HG02623 (cell line): ENCODE data around the gene TMEM123.

Source experiments
- ATAC-seq: cut with Tn5 transposase; IDR thresholded peaks from one replicate; pipeline ENCODE4 v1.9.1; 2021; ENCODE audit warnings: moderate library complexity; ENCODE audit not compliant: unreplicated experiment

The TMEM123 gene

DNA sequence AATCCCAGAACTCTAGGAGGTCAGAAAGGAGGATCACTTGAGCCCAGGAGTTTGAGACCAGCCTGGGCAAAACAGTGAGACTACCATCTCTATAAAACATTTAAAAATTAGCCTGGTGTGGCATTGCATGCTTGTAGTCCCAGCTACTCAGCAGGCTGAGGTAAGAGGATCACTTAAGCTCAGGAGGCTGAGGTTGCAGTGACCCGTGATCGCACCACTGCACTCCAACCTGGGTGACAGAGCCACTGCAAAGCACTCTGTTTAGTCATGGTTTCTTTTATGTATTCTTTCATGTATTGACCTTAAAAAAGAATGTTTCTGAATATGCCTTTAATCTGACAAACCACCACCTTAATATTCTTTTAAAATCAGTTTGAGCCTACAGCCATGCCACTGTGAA is 53.4 kb downstream of the TMEM123 start:
- no peak for ATAC-seq

DNA sequence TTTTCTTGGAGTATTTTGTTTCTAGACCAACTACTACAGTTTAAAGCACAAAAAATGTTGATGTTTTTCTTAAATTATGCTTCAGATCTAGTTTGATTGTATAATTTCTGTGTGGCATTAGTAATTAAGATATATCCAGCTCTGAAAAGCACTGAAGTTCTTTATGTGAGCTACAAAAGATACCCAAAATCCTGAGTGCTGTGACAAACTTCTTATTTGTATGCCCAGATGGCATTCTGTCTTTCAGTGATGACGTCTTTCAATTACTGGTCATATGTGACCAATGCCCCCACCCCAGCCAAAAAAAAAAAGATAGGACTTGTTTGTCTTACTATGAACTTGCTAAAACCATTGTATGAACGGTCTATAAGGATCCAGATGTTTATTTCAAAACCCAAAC is 54.3 kb downstream of the TMEM123 start:
- ATAC-seq, result no peak

DNA sequence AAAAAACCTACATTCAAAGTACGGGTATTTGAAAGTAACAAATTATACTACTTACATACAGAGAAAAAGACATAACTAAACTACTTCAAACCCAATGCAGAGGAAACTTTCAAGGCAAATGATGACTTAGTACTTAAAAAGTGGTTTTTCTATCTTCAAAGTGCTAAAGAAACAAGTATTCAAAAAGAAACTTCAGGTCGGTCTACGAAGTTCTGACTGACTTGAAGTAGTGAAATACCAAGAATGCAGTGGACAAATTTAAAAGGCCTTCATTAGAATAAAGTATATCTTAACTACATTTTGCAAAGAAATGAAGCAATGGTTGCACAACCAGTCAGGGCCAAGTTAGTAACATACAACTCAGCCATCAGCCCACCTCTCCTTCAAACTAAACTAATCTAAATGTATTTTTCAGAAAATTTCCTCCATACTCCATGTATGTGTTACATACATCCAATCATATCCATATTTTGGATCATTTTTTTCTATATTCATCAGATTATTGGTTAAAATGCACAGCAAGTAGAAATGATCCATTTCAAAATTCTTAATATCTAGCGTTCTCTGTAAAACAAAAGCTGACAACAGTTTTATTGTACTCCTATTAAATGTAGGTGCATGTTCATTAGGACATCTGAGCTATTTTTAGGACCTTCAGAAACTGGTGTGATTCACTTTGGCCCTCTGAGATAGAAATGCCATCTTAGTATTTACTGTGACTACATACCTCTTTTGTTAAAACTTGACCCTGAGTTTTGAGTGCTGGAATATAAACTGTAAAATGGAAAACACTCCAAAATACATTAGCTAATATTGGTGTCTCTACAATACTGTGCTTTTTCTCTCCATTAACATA is 55.6 kb downstream of the TMEM123 start:
- no peak for ATAC-seq

DNA sequence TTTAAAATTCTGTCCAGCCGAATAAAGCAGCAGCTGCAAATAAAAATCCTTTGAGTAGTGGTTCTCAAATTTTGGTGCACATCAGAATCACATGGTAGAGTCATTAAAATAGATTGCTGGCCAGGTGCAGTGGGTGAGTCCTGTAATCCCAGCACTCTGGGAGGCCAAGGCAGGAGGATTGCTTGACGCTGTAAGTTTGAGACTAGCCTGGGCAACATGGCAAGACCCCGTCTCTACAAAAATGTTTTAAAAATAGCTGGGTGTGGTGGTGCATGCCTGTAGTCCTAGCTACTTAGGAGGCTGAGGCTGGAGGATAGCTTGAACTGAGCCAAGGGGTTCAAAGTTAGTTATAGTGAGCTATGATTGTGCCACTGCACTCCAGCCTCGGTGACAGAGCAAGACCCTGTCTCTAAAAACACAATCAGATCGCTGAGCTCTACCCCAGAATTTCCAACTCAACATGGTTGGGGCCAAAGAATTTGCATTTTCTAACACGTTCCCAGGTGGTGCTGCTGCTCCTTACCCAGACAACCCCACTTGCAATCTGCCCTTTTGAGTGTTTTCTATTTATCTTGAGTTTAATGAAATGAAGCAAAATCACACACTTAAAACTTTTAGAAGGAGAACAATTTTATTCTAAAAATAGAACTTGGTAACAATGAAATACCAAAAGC is 56.7 kb downstream of the TMEM123 start:
- no peak for ATAC-seq

DNA sequence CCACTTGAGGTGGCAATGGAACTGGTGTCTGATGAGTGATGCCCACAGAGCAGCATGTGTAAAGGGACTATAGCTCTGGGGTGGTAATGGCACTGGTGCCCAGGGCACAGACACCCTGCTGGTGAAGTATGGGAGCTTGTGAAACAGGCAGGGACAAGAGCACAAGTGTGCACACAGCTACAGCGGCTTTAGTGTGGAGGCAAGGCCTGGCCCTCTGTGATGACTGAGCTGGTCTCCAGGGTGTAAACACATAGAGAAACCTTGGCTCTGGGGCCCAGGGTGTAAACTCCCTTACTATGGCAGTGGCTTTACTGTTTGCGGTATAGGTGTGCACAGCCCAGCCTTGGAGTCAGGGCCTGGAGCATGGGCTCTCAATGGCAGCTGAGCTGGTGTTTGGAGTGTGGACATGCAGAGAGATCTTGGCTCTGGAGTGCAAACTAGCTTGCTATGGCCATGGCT is 59.3 kb downstream of the TMEM123 start:
- no peak for ATAC-seq

DNA sequence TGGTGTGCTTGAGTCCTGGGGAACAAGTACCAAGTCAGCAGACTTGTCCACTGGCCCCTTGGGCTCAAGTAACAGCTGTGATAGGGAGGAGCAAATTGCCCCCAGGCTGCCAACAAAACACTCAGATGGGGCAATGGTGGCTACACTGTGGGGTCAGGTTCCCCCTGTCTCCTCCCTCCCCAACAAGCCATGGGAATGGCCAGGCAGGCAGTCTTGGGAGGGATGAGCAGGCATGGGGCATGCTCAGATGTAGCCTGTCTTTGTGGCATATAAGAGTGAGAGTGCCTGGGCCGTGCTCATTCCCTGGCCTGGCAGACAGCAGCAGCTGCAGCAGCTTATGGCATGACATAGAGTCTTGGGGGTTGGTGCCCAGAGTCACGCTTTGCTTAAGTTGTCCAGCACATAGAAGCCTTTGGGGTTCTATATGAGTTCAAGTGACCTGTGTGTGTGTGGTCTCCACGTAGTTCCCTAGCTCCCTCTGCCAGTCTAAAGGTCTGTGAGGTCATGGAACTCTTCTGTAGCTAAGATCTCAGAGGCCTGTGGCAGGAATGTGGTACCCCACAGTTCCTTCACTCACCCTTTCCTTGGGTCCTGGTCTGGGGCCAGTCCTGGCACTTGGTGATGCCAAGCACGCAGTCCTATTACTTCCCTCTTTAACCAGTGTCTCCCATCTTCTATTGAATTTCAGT is 60.9 kb downstream of the TMEM123 start:
- no peak for ATAC-seq

DNA sequence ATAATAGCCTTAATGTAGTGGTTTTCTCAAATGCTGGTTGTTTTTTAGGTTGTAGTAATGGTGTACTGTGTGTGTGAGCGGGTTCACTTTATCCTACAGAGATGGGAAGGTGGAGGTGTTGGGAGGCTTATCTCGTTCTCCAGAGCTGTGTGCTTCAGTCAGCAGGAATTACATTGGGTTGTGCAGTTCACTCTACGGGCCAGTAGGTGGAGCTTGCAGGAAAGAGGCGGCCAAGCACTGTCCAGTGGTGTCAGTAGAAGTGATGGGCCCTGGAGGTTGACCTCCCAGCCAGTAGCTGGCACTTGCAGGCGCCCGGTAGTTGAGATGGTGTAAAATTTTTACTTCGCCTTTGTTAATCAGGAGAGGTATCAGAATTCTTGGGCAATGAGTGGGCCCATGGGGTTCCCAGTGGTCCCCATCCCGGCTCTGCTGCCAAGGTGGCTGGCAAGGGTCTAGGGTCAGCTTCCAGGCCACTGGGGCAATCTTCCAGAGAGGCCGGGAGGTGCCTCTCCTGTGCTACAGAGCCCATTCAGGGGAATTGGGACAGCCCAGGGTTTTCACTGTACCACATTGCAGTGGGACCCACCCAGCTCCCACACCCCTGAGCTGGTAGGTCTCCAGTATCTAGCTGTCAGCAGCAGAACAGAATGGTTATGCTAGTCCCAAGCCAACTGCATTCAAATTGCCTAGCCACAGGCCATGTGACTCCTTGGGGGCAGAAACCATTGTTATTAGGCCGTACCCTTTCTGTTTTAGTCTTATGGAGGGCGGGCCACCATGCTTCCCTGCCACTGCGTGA is 61.7 kb downstream of the TMEM123 start:
- ATAC-seq, result peak; percentile 77

DNA sequence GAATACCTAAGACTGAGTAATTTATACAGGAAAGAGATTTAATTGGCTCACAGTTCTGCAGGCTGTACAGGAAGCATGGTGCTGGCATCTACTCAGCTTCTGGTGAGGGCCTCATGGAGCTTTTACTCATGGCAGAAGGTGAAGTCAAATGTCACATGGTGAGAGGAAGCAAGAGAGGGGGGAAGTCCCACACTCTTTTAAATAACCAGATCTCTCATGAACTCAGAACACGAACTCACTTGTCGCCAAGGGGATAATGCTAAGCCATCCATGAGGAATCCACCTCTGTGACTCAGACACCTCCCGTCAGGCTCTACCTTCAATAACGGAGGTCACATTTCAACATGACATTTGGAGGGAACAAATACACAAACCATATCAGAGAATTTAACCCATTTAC is 63.3 kb downstream of the TMEM123 start:
- ATAC-seq, result no peak

DNA sequence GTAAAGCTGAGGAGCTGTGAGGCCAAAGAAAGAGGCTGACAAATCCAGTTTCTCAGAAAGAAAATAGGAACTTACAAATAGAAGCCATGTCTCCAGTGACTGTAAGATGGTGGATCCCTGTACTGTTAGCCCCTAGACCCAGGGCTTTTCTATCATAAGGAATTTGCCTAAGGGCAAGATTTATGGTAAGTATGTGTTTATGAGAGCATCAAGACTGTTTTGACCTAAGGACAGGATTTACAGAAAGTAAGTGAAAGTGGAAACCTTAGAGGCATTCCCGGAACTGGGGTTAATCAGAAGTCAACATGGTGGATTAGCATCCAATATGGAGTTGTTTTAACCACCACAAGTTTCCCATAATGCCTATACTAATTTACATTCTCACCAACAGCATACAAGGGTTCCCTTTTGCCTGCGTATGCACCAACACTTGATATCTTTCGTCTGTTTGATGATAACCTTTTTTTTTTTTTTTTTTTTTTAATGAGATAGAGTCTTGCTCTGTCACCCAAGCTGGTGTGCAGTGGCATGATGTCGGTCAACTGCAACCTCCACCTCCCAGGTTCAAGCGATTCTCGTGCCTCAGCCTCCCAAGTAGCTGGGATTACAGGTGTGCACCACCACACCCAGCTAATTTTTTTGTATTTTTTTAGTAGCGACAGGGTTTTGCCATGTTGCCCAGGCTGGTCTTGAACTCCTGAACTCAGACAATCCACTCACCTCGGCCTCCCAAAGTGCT is 65.4 kb downstream of the TMEM123 start:
- no peak for ATAC-seq

DNA sequence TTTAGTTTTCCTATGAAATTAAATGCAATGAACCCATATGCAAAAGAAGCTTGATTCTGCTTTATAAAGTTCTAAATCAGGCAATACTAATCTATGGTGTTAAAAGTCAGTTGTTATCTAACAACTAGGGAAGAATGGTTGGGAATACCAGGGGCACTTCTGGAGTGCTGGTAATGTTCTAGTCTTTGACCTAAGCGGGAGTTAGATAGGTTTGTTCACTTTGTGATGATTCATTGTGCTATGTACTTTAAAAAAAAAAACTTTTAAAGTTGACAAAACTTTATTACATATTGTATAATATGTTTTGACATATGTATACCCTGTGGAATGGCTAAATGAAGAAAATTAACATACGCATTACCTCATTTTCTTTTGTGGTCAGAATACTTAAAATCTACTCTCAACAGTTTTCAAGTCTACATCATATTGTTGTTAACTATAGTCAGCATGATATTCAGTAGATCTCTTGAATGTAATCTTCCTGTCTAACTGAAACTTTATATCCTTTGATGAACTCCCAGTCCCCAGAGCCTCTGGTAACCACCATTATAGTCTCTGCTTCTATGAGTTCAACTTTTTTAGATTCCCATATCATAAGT is 66.3 kb downstream of the TMEM123 start:
- ATAC-seq, result no peak

DNA sequence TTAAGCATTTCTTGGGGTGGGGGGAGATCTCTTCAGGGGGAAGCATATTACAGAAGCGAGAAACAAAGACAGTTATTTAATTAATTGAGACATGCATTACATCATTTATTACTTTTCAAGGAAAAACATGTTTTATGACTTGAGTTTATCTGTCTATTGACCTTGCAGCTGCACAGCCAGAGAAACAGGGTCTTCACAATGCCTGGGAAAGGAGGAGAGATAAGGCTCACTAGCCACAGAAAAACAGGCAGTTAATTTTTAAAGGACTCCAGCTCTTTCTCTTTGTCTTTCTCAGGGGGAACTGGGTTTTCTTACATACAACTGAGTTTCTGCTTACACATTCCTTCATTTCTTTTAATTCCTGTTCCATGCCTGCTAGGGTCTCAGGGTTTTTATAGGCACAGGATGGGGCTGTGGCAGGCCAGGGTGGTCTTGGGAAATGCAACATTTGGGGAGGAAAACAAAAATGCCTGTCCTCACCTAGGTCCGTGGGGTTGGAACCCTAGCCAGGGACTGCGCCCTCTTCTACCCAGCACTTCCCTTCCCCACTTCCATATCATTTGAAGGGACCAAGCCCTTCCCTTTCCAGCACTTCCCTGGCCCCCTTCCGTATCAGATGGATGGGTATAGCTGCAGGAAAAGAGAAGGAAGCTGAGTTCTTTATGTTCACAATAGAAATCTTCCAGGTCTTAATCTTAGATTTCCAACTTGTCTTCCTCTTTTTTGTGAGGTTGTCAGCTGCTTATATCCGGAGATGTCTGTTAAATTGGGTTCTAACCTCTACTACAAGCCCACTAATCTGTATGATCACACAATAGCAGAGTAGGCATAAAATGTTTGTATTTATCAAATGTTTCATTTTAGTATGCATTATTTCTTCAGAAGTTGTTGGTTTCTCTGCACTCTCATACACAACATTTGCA is 67.2 kb downstream of the TMEM123 start:
- no peak for ATAC-seq

DNA sequence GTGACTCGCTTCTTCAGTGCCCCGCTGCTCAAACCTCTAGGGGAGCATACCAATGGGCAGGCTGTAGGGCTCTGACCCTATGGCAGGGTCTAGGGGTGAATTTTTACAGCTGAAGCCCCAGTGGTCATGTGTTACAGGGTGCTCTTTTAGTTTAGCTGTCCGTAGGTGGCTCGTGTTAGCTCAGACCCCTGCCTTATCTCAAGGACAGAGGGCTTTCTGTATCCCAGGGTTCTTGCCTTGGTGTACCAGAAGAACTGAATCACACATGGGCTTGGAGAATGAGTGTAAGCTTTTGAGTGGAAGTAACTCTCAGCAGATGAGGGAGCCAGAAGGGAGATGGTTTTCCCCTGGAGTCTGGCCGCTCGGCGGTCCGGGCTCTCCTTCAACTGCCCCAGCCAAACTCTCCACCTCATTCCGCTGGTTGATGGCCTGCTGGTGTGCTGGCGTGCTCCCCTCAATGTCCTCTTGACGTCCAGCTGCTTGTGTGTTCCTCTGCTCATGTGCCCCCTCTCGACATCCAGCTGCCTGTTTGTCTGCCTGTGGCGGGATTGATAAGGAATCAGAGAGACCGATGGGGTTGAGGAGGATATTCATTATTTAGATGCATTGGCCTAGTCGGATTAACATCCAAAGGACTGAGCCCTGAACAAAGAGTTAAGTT is 68.0 kb downstream of the TMEM123 start:
- ATAC-seq, result no peak

DNA sequence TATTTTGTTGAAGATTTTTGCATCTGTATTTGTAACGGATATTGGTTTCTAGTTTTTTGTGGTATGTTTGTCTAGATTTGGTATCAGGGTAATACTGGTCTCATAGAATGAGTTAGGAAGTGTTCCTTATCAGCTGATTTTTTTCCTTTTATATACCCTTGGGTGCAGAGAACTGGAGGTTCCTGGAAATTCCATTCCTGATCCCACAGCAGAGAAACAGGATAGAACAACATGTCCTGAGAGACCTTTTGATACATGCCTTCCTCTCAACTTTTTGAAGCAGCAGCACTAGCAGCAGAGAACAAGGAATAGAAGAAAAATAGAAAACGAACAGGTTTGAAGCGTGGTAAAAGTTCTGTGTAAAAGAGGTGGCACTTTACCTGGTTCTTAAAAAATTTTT is 68.7 kb downstream of the TMEM123 start:
- no peak for ATAC-seq

DNA sequence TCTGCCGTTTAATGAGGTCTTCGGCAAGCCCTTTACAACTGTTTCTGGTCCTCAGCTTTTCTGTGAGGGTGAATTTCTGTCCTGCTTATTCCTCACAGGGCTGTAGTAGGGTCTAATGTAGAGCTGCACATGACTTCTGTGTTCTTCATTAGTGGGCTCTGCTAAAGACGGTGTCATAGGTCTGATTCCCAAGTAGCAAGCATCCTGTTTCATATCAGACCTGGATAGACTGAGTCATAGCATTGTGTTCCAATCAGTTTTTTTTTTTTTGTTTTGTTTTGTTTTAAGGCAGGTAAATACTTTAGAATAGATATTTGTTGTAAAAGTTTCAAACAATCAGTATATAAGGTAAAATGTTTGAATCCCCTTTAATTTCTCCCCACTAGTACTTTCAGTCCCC is 70.2 kb downstream of the TMEM123 start:
- no peak for ATAC-seq

DNA sequence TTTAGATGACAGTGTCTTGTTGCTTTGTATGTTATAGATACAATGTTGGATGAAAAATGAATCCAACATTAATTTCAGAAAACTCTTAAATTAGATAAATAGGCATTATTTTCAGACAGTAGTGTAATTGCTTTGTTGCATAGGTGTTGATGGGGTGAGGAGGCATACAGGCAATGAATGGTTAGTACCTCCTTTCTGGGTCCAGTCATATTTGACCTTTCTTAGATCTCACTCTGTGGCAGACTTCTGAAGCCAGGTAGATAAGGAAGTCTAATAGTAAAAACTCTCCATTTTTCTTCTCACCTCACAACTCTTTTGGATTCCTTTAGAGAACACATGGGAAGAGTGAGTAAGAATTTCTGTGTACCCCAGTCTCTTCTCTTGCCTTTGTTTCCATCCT is 73.7 kb downstream of the TMEM123 start:
- ATAC-seq, result no peak

DNA sequence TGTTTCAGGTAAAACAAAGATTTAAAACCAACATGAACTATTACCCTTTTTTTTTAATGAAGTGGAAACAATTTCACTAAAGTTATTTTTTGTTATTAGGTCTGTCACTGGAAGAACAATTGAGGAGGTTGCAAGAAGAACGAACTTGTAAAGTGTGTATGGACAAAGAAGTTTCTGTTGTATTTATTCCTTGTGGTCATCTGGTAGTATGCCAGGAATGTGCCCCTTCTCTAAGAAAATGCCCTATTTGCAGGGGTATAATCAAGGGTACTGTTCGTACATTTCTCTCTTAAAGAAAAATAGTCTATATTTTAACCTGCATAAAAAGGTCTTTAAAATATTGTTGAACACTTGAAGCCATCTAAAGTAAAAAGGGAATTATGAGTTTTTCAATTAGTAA is 74.7 kb downstream of the TMEM123 start:
- no peak for ATAC-seq

DNA sequence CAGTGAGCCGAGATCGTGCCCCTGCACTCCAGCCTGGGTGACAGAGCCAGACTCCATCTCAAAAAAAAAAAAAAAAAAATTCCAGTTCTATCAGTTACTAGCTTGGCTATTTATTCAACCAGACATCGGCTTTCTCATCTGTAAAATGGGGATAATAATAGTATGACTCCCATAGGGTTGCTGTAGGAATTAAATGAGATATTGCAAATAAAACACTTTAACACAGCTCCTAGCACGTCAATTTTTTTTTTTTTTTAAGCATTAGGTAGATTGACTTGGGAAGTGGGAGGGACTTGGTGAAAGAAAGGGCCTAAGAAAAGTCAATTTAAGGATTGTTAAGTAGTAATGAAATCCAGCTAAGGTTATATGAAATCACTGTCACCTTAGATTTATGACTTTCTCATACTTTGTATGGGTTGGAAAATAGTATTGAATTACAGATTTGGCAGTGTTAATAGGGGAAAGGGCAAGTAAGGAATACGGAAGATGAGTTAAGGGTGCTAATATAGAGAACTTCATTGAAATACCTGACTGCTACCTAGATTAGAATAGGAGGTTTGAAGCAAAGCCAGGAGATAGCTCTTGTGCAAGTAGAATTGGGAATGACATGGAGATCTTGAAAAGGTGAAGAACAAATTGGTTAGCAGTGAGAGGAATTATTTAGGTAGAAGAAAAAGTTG is 76.7 kb downstream of the TMEM123 start:
- ATAC-seq, result no peak
